HepG2 (cell line): ENCODE data around the gene PTBP2. TPM values are rescaled to one million over a fixed set of nuclear protein-coding genes. Genes with fewer than 3 reads are reported as not detected.
A peak's percentile ranks its signal among the peaks of the same experiment; 100 is the strongest.

Source experiments
- ADNP ChIP-seq: sonication (generic); formaldehyde crosslinking; IDR thresholded peaks from 2 replicates; pipeline ENCODE4 v1.4.0; 2020; ENCODE audit warnings: missing genetic modification reagents
- ARHGAP35 ChIP-seq: sonication (generic); formaldehyde crosslinking; IDR thresholded peaks from 2 replicates; pipeline ENCODE4 v1.9.0; 2022; ENCODE audit warnings: mild to moderate bottlenecking, inconsistent platforms, moderate library complexity, missing genetic modification reagents, borderline replicate concordance
- CCDC6 ChIP-seq: sonication (generic); formaldehyde crosslinking; IDR thresholded peaks from 2 replicates; pipeline ENCODE4 v1.8.1; 2022; ENCODE audit warnings: mild to moderate bottlenecking, missing genetic modification reagents, moderate library complexity
- CSRNP1 ChIP-seq: sonication (generic); formaldehyde crosslinking; IDR thresholded peaks from 2 replicates; pipeline ENCODE4 v1.8.1; 2023; ENCODE audit warnings: mild to moderate bottlenecking, missing genetic modification reagents
- DR1 ChIP-seq: sonication (generic); formaldehyde crosslinking; IDR thresholded peaks from 2 replicates; pipeline ENCODE4 v1.8.0; 2021; ENCODE audit warnings: mild to moderate bottlenecking, missing genetic modification reagents, inconsistent platforms
- HDAC1 ChIP-seq: sonication (generic); formaldehyde crosslinking; IDR thresholded peaks from 2 replicates; pipeline ENCODE4 v1.5.1; 2020; ENCODE audit warnings: mild to moderate bottlenecking, missing genetic modification reagents
- HDAC2 ChIP-seq: sonication (generic); formaldehyde crosslinking; IDR thresholded peaks from 2 replicates; pipeline ENCODE4 v1.4.0; 2020; ENCODE audit warnings: missing genetic modification reagents
- HOXD1 ChIP-seq: sonication (generic); formaldehyde crosslinking; IDR thresholded peaks from 2 replicates; pipeline ENCODE4 v1.5.0; 2020; ENCODE audit warnings: missing genetic modification reagents
- MYPOP ChIP-seq: sonication (generic); formaldehyde crosslinking; IDR thresholded peaks from 2 replicates; pipeline ENCODE4 v1.8.1; 2023; ENCODE audit warnings: mild to moderate bottlenecking, moderate library complexity, missing genetic modification reagents
- NCOA2 ChIP-seq: sonication (generic); formaldehyde crosslinking; IDR thresholded peaks from 2 replicates; pipeline ENCODE4 v1.8.0; 2022; ENCODE audit warnings: inconsistent platforms
- RBAK ChIP-seq: sonication (generic); formaldehyde crosslinking; IDR thresholded peaks from 2 replicates; pipeline ENCODE4 v1.5.1; 2020; ENCODE audit warnings: mild to moderate bottlenecking, missing genetic modification reagents
- SAFB2 ChIP-seq: sonication (generic); formaldehyde crosslinking; IDR thresholded peaks from 2 replicates; pipeline ENCODE4 v1.5.1; 2020; ENCODE audit warnings: missing genetic modification reagents, low read depth, mild to moderate bottlenecking, borderline replicate concordance
- SPEN ChIP-seq: sonication (generic); formaldehyde crosslinking; IDR thresholded peaks from 2 replicates; pipeline ENCODE4 v1.5.1; 2020; ENCODE audit warnings: low read depth, mild to moderate bottlenecking, missing genetic modification reagents
- TMF1 ChIP-seq: sonication (generic); formaldehyde crosslinking; IDR thresholded peaks from 2 replicates; pipeline ENCODE4 v1.8.1; 2022; ENCODE audit warnings: low read depth, missing genetic modification reagents
- ZFP82 ChIP-seq: sonication (generic); formaldehyde crosslinking; IDR thresholded peaks from 2 replicates; pipeline ENCODE4 v1.5.1; 2020; ENCODE audit warnings: mild to moderate bottlenecking, missing genetic modification reagents, borderline replicate concordance
- ZFY ChIP-seq: sonication (generic); formaldehyde crosslinking; IDR thresholded peaks from 2 replicates; pipeline ENCODE4 v1.4.0; 2020; ENCODE audit warnings: missing genetic modification reagents
- ZNF263 ChIP-seq: sonication (generic); formaldehyde crosslinking; IDR thresholded peaks from 2 replicates; pipeline ENCODE4 v1.4.0; 2020; ENCODE audit warnings: missing genetic modification reagents
- ZNF431 ChIP-seq: sonication (generic); formaldehyde crosslinking; IDR thresholded peaks from 2 replicates; pipeline ENCODE4 v1.9.0; 2022; ENCODE audit warnings: missing genetic modification reagents, low read depth, mild to moderate bottlenecking, borderline replicate concordance
- ZNF574 ChIP-seq: sonication (generic); formaldehyde crosslinking; IDR thresholded peaks from 2 replicates; pipeline ENCODE4 v1.4.0; 2020; ENCODE audit warnings: missing genetic modification reagents
- ZNF652 ChIP-seq: IDR thresholded peaks from 2 replicates; pipeline ENCODE4 v1.6.1; 2016; ENCODE audit warnings: low read depth, borderline replicate concordance
- ZNF704 ChIP-seq: sonication (generic); formaldehyde crosslinking; IDR thresholded peaks from 2 replicates; pipeline ENCODE4 v1.8.1; 2023; ENCODE audit warnings: mild to moderate bottlenecking, inconsistent platforms, moderate library complexity, missing genetic modification reagents, borderline replicate concordance
- ZNF768 ChIP-seq: sonication (generic); formaldehyde crosslinking; IDR thresholded peaks from 2 replicates; pipeline ENCODE4 v1.4.0; 2020; ENCODE audit warnings: missing genetic modification reagents
- ZSCAN30 ChIP-seq: sonication (generic); formaldehyde crosslinking; IDR thresholded peaks from 2 replicates; pipeline ENCODE4 v1.5.0; 2020; ENCODE audit warnings: mild to moderate bottlenecking, missing genetic modification reagents
- polyA plus RNA-seq, 8 experiments: library from polyadenylated mRNA; depleted of rRNA in 3 of 8; stranded (reverse) in 7 of 8; unstranded in 1 of 8; fragments of >200 nt; fragmentation: Illumina TruSeq in 4 of 8; extraction: Trizol in 4 of 8; gene quantifications; 2 replicates each; pipeline versions ENCODE4 v1.2.1 to v1.2.3, GENCODE V29; 2011 to 2016; ENCODE audit warnings: low read depth in 4 of 8, missing spikeins in 1 of 8, mixed read lengths in 1 of 8; ENCODE audit not compliant: insufficient read depth in 1 of 8
- total RNA-seq, 5 experiments: library from RNA; depleted of rRNA; stranded (reverse); fragments of >200 nt; fragmentation: Illumina TruSeq; extraction: Trizol; gene quantifications; 2 replicates each; pipeline ENCODE4 v1.2.3, GENCODE V29; 2016; ENCODE audit warnings: low read depth in 1 of 5

The PTBP2 gene
- total and polyA plus RNA-seq, 2 of the 13 experiments (the other 11 are each of a cell fraction or from before 2014, with no cell fraction given) = 10.5 to 14.1 TPM

- TF ChIP-seq RBAK (CRISPR knock-in tag) (no peak), SPEN (peak; percentile 71; the same call in 1 of the 2 replicates), ARHGAP35 (no peak), NCOA2 (CRISPR knock-in tag) (no peak), CSRNP1 (CRISPR knock-in tag) (no peak), ZSCAN30 (CRISPR knock-in tag) (no peak), ZNF768 (CRISPR knock-in tag) (peak; percentile 26; the same call in 1 of the 2 replicates), ZFP82 (CRISPR knock-in tag) (peak; percentile 21; the same call in 1 of the 2 replicates), DR1 (CRISPR knock-in tag) (no peak), HDAC1 (peak; percentile 57; the same call in 1 of the 2 replicates), ZNF704 (CRISPR knock-in tag) (no peak), CCDC6 (CRISPR knock-in tag) (no peak), ZNF652 (no peak), ZNF431 (CRISPR knock-in tag) (0 out of 2 replicates have a peak, but pooled peaks have one; percentile 25), HDAC2 (CRISPR knock-in tag) (no peak), ZFY (CRISPR knock-in tag) (peak; percentile 59), SAFB2 (peak; percentile 43; the same call in 1 of the 2 replicates), MYPOP (peak; percentile 49; the same call in 1 of the 2 replicates), ZNF574 (CRISPR knock-in tag) (peak; percentile 67), ZNF263 (CRISPR knock-in tag) (peak; percentile 10; the same call in 1 of the 2 replicates), HOXD1 (0 out of 2 replicates have a peak, but pooled peaks have one; percentile 20), TMF1 (CRISPR knock-in tag) (0 out of 2 replicates have a peak, but pooled peaks have one; percentile 47), ADNP (no peak)
Observed at GRCh38 chr1:96721416-96722160, at the start of gene PTBP2 (continued).
